NCI-H748 treated with DMSO at 0.1 percent for 48 hours (cell line): ENCODE results near the gene DSTN.

Source experiments
- DNase-seq: peaks from one replicate; lab custom pipeline; 2025; lab: John Stamatoyannopoulos, UW

The DSTN gene

GRCh38 chr20:17637413-17637780 lies 67.5 kb downstream of the DSTN start:
- no peak for DNase-seq

DNA sequence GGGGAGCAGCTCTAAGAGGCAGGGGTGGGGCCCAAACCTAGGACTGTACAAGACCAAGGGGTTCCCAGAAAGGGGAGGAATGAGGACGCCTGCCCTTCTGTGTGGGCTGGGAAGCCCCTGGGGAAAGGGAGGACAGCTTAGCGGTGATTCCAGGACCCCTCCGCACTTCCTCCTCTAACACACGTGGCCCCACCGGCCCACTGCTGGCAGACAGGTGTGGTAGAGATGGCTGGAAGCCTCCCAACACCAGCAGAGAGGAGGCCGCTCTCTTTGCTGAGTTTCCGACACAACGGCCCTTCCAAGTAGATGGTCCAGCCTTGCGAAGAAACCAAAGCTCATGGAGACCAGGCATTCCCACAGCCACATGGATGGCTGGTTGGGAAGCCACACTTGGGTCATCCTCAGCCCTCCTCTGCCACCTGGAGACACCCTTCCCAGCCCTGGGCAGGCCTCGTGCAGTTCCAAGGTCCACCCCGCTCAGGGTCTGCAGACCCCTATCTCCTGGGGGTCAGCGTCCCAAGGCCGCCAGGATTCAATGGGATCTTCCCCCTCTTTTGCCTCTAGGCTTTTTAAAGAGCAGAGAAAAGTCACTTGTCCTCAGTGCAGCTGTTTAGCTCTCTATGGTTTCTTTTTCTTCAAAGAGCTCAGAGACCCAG lies 68.2 kb downstream of the DSTN start:
- DNase-seq: no peak

- no peak for DNase-seq
Measured at GRCh38 chr20:17638835-17639407, 69.0 kb downstream of the DSTN start.

GRCh38 chr20:17640146-17640874 lies 70.4 kb downstream of the DSTN start:
- DNase-seq: no peak

DNA sequence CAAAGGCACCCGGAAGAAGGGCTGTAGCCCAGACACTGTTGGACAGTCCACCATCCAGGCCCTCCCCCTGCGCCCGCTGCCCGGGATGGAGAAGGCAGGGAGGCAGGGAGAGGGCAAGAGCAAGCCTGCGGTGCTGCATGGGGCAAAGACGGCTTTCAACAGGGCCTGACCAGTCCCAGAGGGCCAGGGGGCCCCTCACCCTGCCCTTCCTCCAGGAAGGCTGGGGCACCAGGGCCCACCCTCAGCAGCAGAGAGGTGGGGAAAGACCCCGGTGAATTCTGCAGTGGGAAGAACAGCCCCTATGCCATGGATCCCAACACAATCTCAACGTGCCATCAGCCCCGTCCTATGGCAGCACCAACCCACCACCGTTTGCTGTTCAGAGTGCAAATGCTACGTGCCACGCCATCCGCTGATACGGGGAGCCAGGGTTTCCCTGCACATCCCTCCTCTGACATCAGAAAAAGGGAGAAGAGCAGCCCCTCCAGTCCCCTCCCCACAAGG lies 71.1 kb downstream of the DSTN start:
- no peak for DNase-seq

- no peak for DNase-seq
Measured at GRCh38 chr20:17641520-17641964, 71.7 kb downstream of the DSTN start.

GRCh38 chr20:17641993-17642392 lies 72.1 kb downstream of the DSTN start:
- DNase-seq: no peak

GRCh38 chr20:17642404-17643269 lies 72.8 kb downstream of the DSTN start:
- no peak for DNase-seq

GRCh38 chr20:17643531-17644188 lies 73.8 kb downstream of the DSTN start:
- DNase-seq: no peak

DNA sequence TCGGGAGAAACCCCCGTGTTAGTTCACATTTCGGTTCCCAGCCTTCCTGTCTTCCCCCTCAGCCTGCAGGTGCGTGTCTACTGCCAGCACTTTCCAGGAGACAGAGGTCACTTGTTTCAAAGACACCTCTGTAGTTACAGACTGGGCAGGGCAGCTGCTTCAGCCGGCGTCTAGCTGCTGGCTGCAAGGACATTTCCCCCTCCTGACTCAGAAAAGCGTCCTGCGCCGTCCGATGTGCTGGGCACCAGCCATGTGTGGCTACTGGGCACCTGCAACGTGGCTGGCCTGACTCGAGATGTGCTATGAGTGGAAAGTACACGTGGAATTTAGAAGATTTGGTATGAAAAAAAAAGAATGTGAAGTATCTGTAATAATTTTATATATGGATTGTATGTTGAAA lies 74.6 kb downstream of the DSTN start:
- DNase-seq: no peak

- no peak for DNase-seq
Measured at GRCh38 chr20:17645010-17645409, 75.1 kb downstream of the DSTN start.

DNA sequence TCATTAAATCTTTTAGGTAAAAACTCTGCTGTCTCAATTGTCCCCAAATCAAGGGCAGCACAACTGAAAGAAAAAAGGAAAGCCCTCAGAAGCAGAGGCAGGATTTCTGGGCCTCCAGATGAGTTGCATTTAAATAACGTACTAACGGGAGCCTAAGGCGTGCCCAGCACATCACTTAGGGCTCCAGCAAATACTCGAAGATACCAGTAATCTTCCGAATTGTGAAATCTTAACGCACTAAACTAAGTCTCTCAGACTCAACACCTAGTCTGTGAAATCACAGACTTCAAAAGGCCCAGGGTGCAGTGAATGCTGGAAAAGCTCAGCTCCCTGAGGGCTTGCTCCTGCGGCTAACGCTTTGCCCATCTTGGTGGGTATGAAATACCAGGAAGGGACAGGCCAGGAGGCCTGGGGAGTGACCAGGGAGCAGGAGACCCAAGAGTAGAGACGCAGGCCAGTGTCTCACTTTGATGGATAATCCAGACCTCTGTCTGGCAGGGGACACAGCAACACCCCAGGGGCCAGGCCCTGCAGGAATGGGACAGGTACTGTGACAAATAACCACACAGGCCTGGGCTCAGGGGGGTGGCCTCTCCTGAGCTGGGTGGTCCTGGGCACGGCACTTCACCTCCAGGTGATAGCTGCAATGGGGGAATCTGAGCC lies 75.8 kb downstream of the DSTN start:
- no peak for DNase-seq

GRCh38 chr20:17646209-17646960 lies 76.5 kb downstream of the DSTN start:
- no peak for DNase-seq

DNA sequence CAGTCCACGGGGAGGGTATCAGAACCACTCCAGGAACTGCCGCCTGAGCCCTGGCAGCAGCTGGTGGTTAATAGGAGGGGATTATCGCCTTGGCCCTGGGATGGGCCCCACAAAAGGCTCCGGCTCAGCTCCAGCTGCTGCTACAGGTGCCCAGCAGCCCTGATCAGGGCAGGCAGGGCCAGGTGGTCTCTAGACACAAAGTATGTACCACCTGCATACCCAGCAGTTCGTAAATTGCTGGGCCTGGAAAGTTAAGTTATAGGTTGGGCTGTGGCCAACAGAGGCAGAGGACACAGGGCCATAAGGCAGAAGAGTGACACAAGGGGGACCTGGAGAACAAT lies 77.1 kb downstream of the DSTN start:
- no peak for DNase-seq

DNA sequence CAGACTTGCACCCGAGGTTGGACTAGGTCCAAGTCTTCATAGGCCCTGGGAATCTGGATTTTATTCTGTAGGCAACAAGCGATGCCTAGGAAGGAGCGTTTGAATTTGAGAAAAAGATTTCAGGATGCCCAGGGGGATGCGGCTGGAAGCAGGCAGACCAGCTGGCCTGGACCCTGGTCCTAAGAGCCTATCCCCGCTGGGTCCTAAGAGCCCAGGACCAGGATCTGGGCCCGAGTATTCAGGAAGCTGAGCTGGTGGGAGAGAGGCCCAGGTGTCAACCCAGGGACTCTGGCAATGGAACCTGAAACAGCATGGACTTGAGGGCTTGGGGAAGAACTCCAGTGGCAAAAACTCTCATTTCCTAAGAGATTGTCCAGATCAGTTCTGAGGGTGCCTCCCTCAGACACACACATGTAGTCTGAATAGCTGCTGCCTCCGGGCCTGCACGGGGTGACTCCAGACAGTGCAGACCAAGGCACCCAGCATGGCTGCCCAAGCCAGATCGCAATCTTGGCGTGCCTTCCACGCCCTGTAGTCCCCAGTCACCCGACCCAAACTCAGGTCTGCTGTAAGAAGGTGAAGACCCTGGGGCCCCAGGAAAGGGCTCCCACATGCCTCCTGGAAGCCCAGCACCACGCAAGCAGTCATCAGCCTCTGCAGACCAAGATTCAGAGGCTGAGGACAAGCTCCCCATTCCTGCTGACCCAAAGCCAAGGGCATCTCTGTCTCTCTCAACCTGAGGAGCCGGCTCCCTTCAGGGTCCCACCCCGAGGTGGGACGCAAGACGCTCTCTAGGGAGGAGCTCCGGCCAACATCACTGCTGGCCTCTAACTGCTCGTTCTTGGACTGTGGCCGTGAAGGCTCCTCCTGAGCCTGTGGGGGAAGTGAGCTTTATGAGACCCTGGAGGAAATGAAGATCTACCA lies 77.8 kb downstream of the DSTN start:
- no peak for DNase-seq

DNA sequence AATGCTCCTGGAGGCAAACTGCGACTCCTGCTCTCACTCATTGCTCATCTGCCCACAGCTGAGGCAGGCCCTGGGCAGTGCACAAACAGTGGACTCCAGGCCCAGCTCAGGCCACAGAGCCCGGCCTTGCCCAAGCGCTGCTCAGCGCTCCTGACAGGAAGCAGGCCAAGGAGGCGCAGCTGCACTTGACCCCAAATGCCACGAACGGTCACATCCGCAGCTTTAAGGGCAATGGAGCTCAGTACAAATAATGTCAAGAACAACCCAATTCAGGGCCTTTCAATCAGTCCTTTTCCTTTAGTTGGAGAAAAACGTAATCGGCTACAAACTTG lies 78.4 kb downstream of the DSTN start:
- no peak for DNase-seq

- DNase-seq: peak; percentile 8
Measured at GRCh38 chr20:17648791-17649730, 79.2 kb downstream of the DSTN start.

GRCh38 chr20:17650301-17651128 lies 80.6 kb downstream of the DSTN start:
- no peak for DNase-seq
